ENCODE data around the gene PTPRZ1.

The PTPRZ1 gene

DNA sequence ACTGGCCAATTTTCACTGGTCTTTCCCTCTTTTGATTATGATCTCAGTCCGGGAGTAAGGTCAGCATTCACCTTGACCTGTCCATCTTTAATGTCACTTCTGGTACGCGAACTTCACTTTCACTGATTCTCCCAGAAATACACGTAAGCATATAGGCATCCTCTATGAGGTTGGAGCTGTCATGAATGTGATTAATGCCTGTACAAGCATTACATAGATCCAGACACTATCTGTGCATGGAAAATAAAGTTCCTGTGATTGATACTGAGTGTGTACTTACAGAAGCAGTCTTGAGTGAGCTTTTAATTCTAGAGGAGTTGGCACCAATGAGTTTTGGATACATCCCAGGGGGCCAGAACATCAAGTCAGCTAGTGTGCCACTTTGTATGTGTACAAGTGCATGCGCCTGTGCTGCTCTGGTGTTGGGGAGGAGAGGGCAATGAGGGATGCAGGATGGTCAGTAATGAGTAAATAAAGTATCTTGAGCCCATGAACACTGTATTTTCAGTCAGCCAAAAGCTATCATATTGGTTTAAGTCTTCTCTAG is 6.0 kb downstream of the PTPRZ1 start:
- Histone ChIP-seq H3K79me2 (ENCODE audit: insufficient read depth, low read depth) (no peaks in the 10 kb centered on the region), H2AFZ (ENCODE audit: low read depth) (no peak overlapping the region), H3K4me3 (IDR thresholded peaks at IDR 0.05; ENCODE audit: insufficient read depth, low read depth, low read length) (no peak overlapping the region)

DNA sequence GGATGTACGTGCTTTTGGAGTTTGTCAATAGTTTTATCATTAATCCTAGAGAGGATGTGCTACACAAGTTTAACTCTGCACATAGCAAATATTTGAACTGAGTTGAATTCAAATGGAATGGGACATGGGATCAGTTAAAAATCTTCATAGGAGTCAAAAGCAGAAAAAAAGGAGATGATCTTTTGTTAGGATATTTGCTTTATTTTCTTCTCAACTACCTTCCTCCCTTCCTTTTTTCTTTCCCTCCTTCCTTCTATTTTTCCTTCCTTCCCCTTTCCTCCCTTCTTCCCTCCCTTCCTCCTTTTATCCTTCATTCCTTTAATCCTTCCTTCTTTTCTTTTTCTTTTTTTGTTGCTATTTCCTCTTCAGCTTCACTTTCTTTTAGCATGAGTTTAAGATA is 6.6 kb downstream of the PTPRZ1 start:
- Histone ChIP-seq H3K27ac (no peak overlapping the region), H3K79me2 (ENCODE audit: insufficient read depth, low read depth) (no peaks in the 10 kb centered on the region)

More for the DNA sequence above, 6.0 kb downstream of the PTPRZ1 start:
- Histone ChIP-seq H3K4me1 (ENCODE audit: low read depth, poor library complexity, severe bottlenecking) (peaks cover 2% of the 10 kb centered on the region), H4K20me1 (ENCODE audit: insufficient read depth) (no peaks in the 10 kb centered on the region), H3K36me3 (ENCODE audit: insufficient read depth) (no peaks in the 10 kb centered on the region), H3K27me3 (ENCODE audit: insufficient read depth, low read depth) (no peaks in the 10 kb centered on the region), H3K4me2 (no peak overlapping the region), H3K27ac (no peak overlapping the region), H3K9ac (no peak overlapping the region)
- TF ChIP-seq, protein P1, sequence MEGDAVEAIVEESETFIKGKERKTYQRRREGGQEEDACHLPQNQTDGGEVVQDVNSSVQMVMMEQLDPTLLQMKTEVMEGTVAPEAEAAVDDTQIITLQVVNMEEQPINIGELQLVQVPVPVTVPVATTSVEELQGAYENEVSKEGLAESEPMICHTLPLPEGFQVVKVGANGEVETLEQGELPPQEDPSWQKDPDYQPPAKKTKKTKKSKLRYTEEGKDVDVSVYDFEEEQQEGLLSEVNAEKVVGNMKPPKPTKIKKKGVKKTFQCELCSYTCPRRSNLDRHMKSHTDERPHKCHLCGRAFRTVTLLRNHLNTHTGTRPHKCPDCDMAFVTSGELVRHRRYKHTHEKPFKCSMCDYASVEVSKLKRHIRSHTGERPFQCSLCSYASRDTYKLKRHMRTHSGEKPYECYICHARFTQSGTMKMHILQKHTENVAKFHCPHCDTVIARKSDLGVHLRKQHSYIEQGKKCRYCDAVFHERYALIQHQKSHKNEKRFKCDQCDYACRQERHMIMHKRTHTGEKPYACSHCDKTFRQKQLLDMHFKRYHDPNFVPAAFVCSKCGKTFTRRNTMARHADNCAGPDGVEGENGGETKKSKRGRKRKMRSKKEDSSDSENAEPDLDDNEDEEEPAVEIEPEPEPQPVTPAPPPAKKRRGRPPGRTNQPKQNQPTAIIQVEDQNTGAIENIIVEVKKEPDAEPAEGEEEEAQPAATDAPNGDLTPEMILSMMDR (conservative IDR thresholded peaks at IDR 0.05; ENCODE audit: low read depth, low read length): no peak

DNA sequence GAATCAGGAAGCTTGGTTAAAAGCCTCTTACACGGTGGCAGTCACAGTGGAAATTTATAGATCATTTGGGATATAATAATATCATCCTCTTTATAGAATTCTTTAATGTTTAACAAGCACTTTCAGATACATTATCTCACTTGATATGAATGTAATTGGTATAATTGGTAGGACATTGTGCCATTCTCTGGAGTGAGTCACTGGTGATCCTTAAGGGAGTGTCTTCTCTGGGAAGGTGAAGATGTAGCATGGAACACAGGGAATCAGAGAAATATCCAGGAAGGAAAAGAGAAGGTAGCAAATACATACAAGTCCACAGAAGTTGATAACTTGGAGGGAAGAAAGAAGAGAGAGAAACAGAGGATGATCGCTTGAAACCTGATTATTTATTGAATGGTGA is 9.8 kb downstream of the PTPRZ1 start:
- no peak overlapping the region for H2AFZ ChIP-seq (ENCODE audit: low read depth)
- no peaks in the 10 kb centered on the region for H3K27me3 ChIP-seq (ENCODE audit: insufficient read depth, low read depth)
- H3K4me1 ChIP-seq (ENCODE audit: low read depth, poor library complexity, severe bottlenecking): no peaks in the 10 kb centered on the region
- no peak overlapping the region for H3K4me2 ChIP-seq
- no peaks in the 10 kb centered on the region for H4K20me1 ChIP-seq (ENCODE audit: insufficient read depth)
- H3K9ac ChIP-seq: no peak overlapping the region
- H3K4me3 ChIP-seq (IDR thresholded peaks at IDR 0.05; ENCODE audit: insufficient read depth, low read depth, low read length): no peak overlapping the region
- TF ChIP-seq, protein P1 (conservative IDR thresholded peaks at IDR 0.05; ENCODE audit: low read depth, low read length): no peak
- H3K36me3 ChIP-seq (ENCODE audit: insufficient read depth): no peaks in the 10 kb centered on the region
- no peak overlapping the region for H3K27ac ChIP-seq
- no peaks in the 10 kb centered on the region for H3K79me2 ChIP-seq (ENCODE audit: insufficient read depth, low read depth)

More for the DNA sequence above, 6.6 kb downstream of the PTPRZ1 start:
- TF ChIP-seq, protein P1 (conservative IDR thresholded peaks at IDR 0.05; ENCODE audit: low read depth, low read length): no peak
- no peaks in the 10 kb centered on the region for H3K36me3 ChIP-seq (ENCODE audit: insufficient read depth)
- H4K20me1 ChIP-seq (ENCODE audit: insufficient read depth): no peaks in the 10 kb centered on the region
- no peaks in the 10 kb centered on the region for H3K4me1 ChIP-seq (ENCODE audit: low read depth, poor library complexity, severe bottlenecking)
- no peaks in the 10 kb centered on the region for H3K27me3 ChIP-seq (ENCODE audit: insufficient read depth, low read depth)
- no peak overlapping the region for H3K4me2 ChIP-seq
- no peak overlapping the region for H3K4me3 ChIP-seq (IDR thresholded peaks at IDR 0.05; ENCODE audit: insufficient read depth, low read depth, low read length)
- no peak overlapping the region for H2AFZ ChIP-seq (ENCODE audit: low read depth)
- H3K9ac ChIP-seq: no peak overlapping the region

DNA sequence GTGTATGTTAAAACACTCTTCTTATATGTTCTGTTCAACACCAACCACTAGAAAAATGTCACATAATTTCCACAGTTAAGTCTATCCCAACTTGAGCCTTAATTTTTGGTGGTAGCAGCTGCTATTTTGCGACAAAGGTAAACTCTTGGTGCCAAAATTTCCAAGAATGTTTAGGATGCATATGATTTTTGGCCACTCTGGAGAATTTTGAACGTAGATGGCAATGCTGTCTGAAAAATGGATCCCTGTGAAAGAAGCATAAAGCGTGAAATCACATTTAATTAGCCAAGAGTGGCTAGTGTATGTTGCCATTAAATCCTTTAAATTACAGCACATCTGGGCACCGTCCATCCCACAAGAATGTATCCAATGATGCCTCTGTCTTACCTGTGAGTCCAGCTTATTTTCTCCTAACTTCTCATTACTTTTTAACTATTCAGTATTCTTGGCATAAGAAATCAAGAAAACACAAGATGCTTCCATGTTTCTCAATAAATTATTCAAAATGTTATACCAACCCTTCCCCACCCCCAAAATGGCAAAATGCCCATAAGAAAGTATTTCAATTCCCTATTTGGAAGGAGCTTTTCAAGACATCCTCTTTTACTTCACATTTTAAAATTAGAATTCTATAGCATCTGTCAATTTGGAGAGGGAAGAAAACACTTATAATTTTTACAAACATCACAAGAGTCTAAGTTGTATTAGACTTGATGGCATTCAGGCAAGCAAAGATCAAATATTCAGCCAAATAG is 12.4 kb downstream of the PTPRZ1 start:
- TF ChIP-seq, protein P1 (conservative IDR thresholded peaks at IDR 0.05; ENCODE audit: low read depth, low read length): no peak
- no peak overlapping the region for H3K27ac ChIP-seq
- H3K27me3 ChIP-seq (ENCODE audit: insufficient read depth, low read depth): no peaks in the 10 kb centered on the region
- H3K4me2 ChIP-seq: no peak overlapping the region
- H3K4me1 ChIP-seq (ENCODE audit: low read depth, poor library complexity, severe bottlenecking): no peaks in the 10 kb centered on the region
- no peak overlapping the region for H3K4me3 ChIP-seq (IDR thresholded peaks at IDR 0.05; ENCODE audit: insufficient read depth, low read depth, low read length)
- no peaks in the 10 kb centered on the region for H3K36me3 ChIP-seq (ENCODE audit: insufficient read depth)
- H3K9ac ChIP-seq: no peak overlapping the region
- no peaks in the 10 kb centered on the region for H4K20me1 ChIP-seq (ENCODE audit: insufficient read depth)
- no peak overlapping the region for H2AFZ ChIP-seq (ENCODE audit: low read depth)
- H3K79me2 ChIP-seq (ENCODE audit: insufficient read depth, low read depth): no peaks in the 10 kb centered on the region
